HCT116 (cell line): ENCODE results near the gene ZNF792. TPM values are rescaled to one million over a fixed set of nuclear protein-coding genes. Genes with fewer than 3 reads are reported as not detected.

ENCODE experiments used
- ATAC-seq: fragments of 200-7000 bp; cut with Tn5 transposase; 2 replicates; pipeline ENCODE4 v1.9.1; 2020; ENCODE audit warnings: mild to moderate bottlenecking, moderate library complexity
- BruUV-seq: library from RNA; stranded (reverse); fragments of 400-500 nt; replicated peaks from 2 replicates; lab custom pipeline; 2021; lab: Mats Ljungman, UMichigan
- CTCF ChIA-PET: fragments of 300-600 bp; sonication (Branson Sonifier 250); formaldehyde crosslinking; loops from one replicate; lab custom pipeline; 2021; ENCODE audit warnings: antibody characterized with exemption; lab: Charles Lee
- POLR2A ChIA-PET: fragments of 300-600, 350-600 bp; sonication (Branson Sonifier 250); formaldehyde crosslinking; loops from one replicate; lab custom pipeline; 2021; ENCODE audit warnings: antibody characterized with exemption; lab: Charles Lee
- RAD21 ChIA-PET, 2 experiments: fragments of 300-600 bp; sonication (Branson Sonifier 250); formaldehyde crosslinking; loops; one replicate each; lab custom pipeline; 2023; ENCODE audit warnings: low total read pairs in 2 of 2; ENCODE audit not compliant: uncharacterized antibody in 2 of 2, unreplicated experiment in 2 of 2, low non-redundant PET in 1 of 2; lab: Charles Lee
- DNase-seq: peaks from one replicate; pipeline ENCODE4 v3.0.0-alpha.2; 2010; ENCODE audit warnings: low read depth, low spot score
- H2AFZ ChIP-seq: fragments of 200-600 bp; shearing (Covaris generic), sonication (generic); 2 replicates; pipeline ENCODE4 v1.6.1; 2017; ENCODE audit warnings: low read depth, mixed run types, mixed read lengths, antibody characterized with exemption, low read length; ENCODE audit not compliant: poor library complexity, severe bottlenecking
- H3K27ac ChIP-seq: 2 replicates; pipeline ENCODE4 v1.5.1; 2012; ENCODE audit warnings: low read depth, low read length
- H3K27me3 ChIP-seq: fragments of 200-600 bp; sonication (generic); 2 replicates; pipeline ENCODE4 v1.6.1; 2016; ENCODE audit warnings: mixed run types, low read length, mixed read lengths; ENCODE audit not compliant: insufficient read depth
- H3K36me3 ChIP-seq, 2 experiments: fragments of 200-500 bp in 1 of 2; fragments of 200-600 bp in 1 of 2; sonication (Bioruptor generic) in 1 of 2; sonication (generic) in 1 of 2; 2 replicates each; pipeline versions ENCODE4 v1.5.1 to v1.6.1; 2014 to 2016; ENCODE audit warnings: low read length in 2 of 2, inconsistent platforms in 1 of 2, mixed read lengths in 1 of 2, mixed run types in 1 of 2; ENCODE audit not compliant: insufficient read depth in 2 of 2, control insufficient read depth in 1 of 2
- H3K4me1 ChIP-seq, 2 experiments: fragments of 200-600 bp in 1 of 2; sonication (generic) in 1 of 2; 2 replicates each; pipeline versions ENCODE4 v1.5.1 to v1.6.1; 2012 to 2017; ENCODE audit warnings: low read length in 2 of 2, inconsistent platforms in 1 of 2, mild to moderate bottlenecking in 1 of 2, mixed read lengths in 1 of 2, mixed run types in 1 of 2, moderate library complexity in 1 of 2; ENCODE audit not compliant: insufficient read depth in 2 of 2, control insufficient read depth in 1 of 2
- H3K4me2 ChIP-seq: fragments of 200-600 bp; sonication (generic); 2 replicates; pipeline ENCODE4 v1.6.1; 2017; ENCODE audit warnings: mixed run types, low read length, mixed read lengths
- H3K4me3 ChIP-seq, 2 experiments: fragments of 200-600 bp in 1 of 2; sonication (generic) in 1 of 2; replicated peaks in 1 of 2; 2 replicates each; pipeline ENCODE4 v1.5.1; 2011 to 2016; ENCODE audit warnings: low read length in 2 of 2, control low read depth in 1 of 2, low read depth in 1 of 2, mild to moderate bottlenecking in 1 of 2, mixed read lengths in 1 of 2, mixed run types in 1 of 2
- H3K79me2 ChIP-seq: fragments of 200-600 bp; sonication (generic); 2 replicates; pipeline ENCODE4 v1.6.1; 2017; ENCODE audit warnings: mild to moderate bottlenecking, mixed run types, low read length, moderate library complexity, mixed read lengths; ENCODE audit not compliant: insufficient read depth
- H3K9ac ChIP-seq: fragments of 200-600 bp; sonication (generic); 2 replicates; pipeline ENCODE4 v1.6.1; 2016; ENCODE audit warnings: low read length, mixed read lengths
- H3K9me2 ChIP-seq: fragments of 200-600 bp; sonication (generic), shearing (Covaris generic); 2 replicates; pipeline ENCODE4 v1.6.1; 2017; ENCODE audit warnings: mixed run types, mild to moderate bottlenecking, moderate library complexity; ENCODE audit not compliant: insufficient read depth
- H3K9me3 ChIP-seq, 2 experiments: fragments of 200-500 bp in 1 of 2; fragments of 200-600 bp in 1 of 2; sonication (Bioruptor generic) in 1 of 2; sonication (generic) in 1 of 2; 2 replicates each; pipeline ENCODE4 v1.6.1; 2014 to 2017; ENCODE audit warnings: low read length in 2 of 2, mixed read lengths in 2 of 2, inconsistent platforms in 1 of 2, low read depth in 1 of 2, mild to moderate bottlenecking in 1 of 2, mixed run types in 1 of 2, moderate library complexity in 1 of 2; ENCODE audit not compliant: control insufficient read depth in 1 of 2, insufficient read depth in 1 of 2
- H4K20me1 ChIP-seq: fragments of 200-600 bp; sonication (generic), shearing (Covaris generic); 2 replicates; pipeline ENCODE4 v1.6.1; 2017; ENCODE audit warnings: mixed run types, mild to moderate bottlenecking, moderate library complexity; ENCODE audit not compliant: insufficient read depth
- CBX3 ChIP-seq: IDR thresholded peaks from 2 replicates; pipeline ENCODE4 v1.6.1; 2012; ENCODE audit warnings: low read depth
- CEBPB ChIP-seq: IDR thresholded peaks from 2 replicates; pipeline ENCODE4 v1.6.1; 2012; ENCODE audit warnings: low read depth
- ELF1 ChIP-seq: IDR thresholded peaks from 2 replicates; pipeline ENCODE4 v1.6.1; 2012; ENCODE audit warnings: low read depth, borderline replicate concordance
- EZH2 ChIP-seq: fragments of 200-600 bp; sonication (generic); IDR thresholded peaks from 2 replicates; pipeline ENCODE4 v1.6.1; 2017; ENCODE audit warnings: antibody characterized with exemption, mixed run types
- RAD21 ChIP-seq: IDR thresholded peaks from 2 replicates; pipeline ENCODE4 v1.6.1; 2012; ENCODE audit warnings: low read depth, mild to moderate bottlenecking
- REST ChIP-seq: IDR thresholded peaks from 2 replicates; pipeline ENCODE4 v1.6.1; 2012; ENCODE audit warnings: low read depth
- SIN3A ChIP-seq: IDR thresholded peaks from 2 replicates; pipeline ENCODE4 v1.6.1; 2012; ENCODE audit warnings: low read depth
- SP1 ChIP-seq: IDR thresholded peaks from 2 replicates; pipeline ENCODE4 v1.6.1; 2012; ENCODE audit warnings: low read depth
- SRF ChIP-seq: IDR thresholded peaks from 2 replicates; pipeline ENCODE4 v1.6.1; 2012; ENCODE audit warnings: low read depth
- ZBTB33 ChIP-seq: IDR thresholded peaks from 2 replicates; pipeline ENCODE4 v1.6.1; 2011; ENCODE audit warnings: mild to moderate bottlenecking, low read length, moderate library complexity; ENCODE audit not compliant: insufficient replicate concordance; ENCODE audit errors: extremely low read depth
- ZFX ChIP-seq: fragments of 450-650 bp; IDR thresholded peaks from 2 replicates; pipeline ENCODE4 v1.6.1; 2017
- intact Hi-C: fragments of 100-400 bp; cut with micrococcal nuclease; formaldehyde crosslinking; loops from 2 replicates; pipeline ENCODE4 v1.10.0; 2022
- total RNA-seq: library from RNA; stranded (reverse); gene quantifications from one replicate; pipeline ENCODE4 v1.2.1, GENCODE V29; 2021; ENCODE audit not compliant: unreplicated experiment
- TF ChIP-seq, protein P1 (sequence below): IDR thresholded peaks from 2 replicates; pipeline ENCODE4 v1.6.1; 2012

The ZNF792 gene
- total RNA-seq, 1 experiment from 2014 or later: 3.6 TPM

GRCh38 chr19:34994643-34995541, 30.9 kb upstream of the ZNF792 start:
- Histone ChIP-seq H3K9me2 (no peaks in the 10 kb centered on the region), H3K27ac (no peak overlapping the region), H3K27me3 (no peaks in the 10 kb centered on the region), H3K4me2 (no peak overlapping the region), H3K4me1 (peaks cover 9 to 14% of the 10 kb centered on the region in 2 experiments; a peak in 3 of 4 replicates), H3K9ac (no peak overlapping the region), H3K4me3 (no peak overlapping the region), H2AFZ (no peak overlapping the region), H3K9me3 (no peaks in the 10 kb centered on the region), H3K36me3 (no peaks in the 10 kb centered on the region), H4K20me1 (no peaks in the 10 kb centered on the region), H3K79me2 (no peaks in the 10 kb centered on the region)
- TF ChIP-seq ZBTB33 (no peak), ELF1 (no peak), CEBPB (no peak), SIN3A (no peak), RAD21 (no peak)
- TF ChIP-seq, protein P1, sequence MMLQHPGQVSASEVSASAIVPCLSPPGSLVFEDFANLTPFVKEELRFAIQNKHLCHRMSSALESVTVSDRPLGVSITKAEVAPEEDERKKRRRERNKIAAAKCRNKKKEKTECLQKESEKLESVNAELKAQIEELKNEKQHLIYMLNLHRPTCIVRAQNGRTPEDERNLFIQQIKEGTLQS: no peak
- intact Hi-C loops: no loop called here
- ATAC-seq (no peak), DNase-seq (no peak)
- ChIA-PET POLR2A (no interaction called here), CTCF (no interaction called here), RAD21 (no interaction called here)
- no TSS peak for BruUV-seq

GRCh38 chr19:34994286-34994642, 30.2 kb upstream of the ZNF792 start:
- Histone ChIP-seq H3K9me2 (no peaks in the 10 kb centered on the region), H3K4me2 (no peak overlapping the region), H3K27me3 (no peaks in the 10 kb centered on the region), H3K9ac (no peak overlapping the region), H2AFZ (no peak overlapping the region), H4K20me1 (no peaks in the 10 kb centered on the region), H3K36me3 (no peaks in the 10 kb centered on the region), H3K4me3 (no peak overlapping the region), H3K4me1 (peaks cover 8% of the 10 kb centered on the region in 2 experiments; a peak in 3 of 4 replicates), H3K79me2 (no peaks in the 10 kb centered on the region), H3K27ac (no peak overlapping the region), H3K9me3 (no peaks in the 10 kb centered on the region)
- POLR2A ChIA-PET: no interaction called here
- BruUV-seq: no TSS peak
- no peak for DNase-seq
- RAD21 ChIA-PET: no interaction called here
- intact Hi-C loops: no loop called here
- CTCF ChIA-PET: no interaction called here
- no peak for ATAC-seq
- TF ChIP-seq ZBTB33: no peak
- TF ChIP-seq ZFX: no peak
- no peak for TF ChIP-seq REST
- TF ChIP-seq CBX3: no peak
- no peak for TF ChIP-seq SP1
- no peak for TF ChIP-seq SIN3A
- TF ChIP-seq EZH2: no peak
- no peak for TF ChIP-seq SRF
